ENCODE measurements around the gene RPIA. TPM values are rescaled to one million over a fixed set of nuclear protein-coding genes. Genes with fewer than 3 reads are reported as not detected.

The RPIA gene
- total and polyA plus RNA-seq, 9 of the 15 experiments (the other 6 are each of a cell fraction or from before 2014, with no cell fraction given) = 7.8 to 41.2 (median 25.8) TPM

DNA sequence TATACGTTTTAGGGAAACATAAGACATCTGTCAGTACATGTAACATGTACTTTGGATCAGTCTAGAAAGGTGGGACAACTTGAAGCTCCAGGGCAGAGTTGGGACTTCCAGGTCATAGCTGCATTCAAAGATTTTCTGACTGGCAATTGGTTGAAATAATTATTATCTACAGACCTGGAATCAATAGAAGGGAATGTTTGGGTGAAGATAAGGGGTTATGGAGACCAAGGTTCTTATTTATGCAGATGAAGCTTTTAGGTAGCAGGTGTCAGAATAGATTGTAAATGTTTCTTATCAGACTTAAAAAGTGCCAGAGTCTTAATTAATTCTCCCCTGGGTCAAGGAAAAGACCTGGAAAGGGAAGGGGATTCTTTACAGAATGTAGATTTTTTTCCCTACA lies 19.8 kb downstream of the RPIA start:
- Histone ChIP-seq H3K36me3 (ENCODE audit: control insufficient read depth, insufficient read depth, low read length) (no peaks in the 10 kb centered on the region), H3K79me2 (ENCODE audit: control insufficient read depth, insufficient read depth, low read length) (peaks cover 22% of the 10 kb centered on the region; the same call in 2 of the 3 replicates), H3K4me2 (ENCODE audit: insufficient read depth, low read length) (no peak overlapping the region), H2AFZ (ENCODE audit: low read depth, low read length) (no peak overlapping the region), H3K9me1 (ENCODE audit: control insufficient read depth, insufficient read depth, low read length) (no peaks in the 10 kb centered on the region), H3K27me3 (ENCODE audit: control insufficient read depth in 2 of 2, insufficient read depth in 2 of 2, low read length in 2 of 2) (no peaks in the 10 kb centered on the region), H3K4me1 (replicated peaks in 1 of 2; ENCODE audit: control insufficient read depth in 2 of 2, insufficient read depth in 2 of 2, low read length in 2 of 2) (no peaks in the 10 kb centered on the region; a peak in 2 of 5 replicates), H3K4me3 (no peak overlapping the region), H3K27ac (ENCODE audit: extremely low read depth, low read depth, low read length) (no peak overlapping the region), H3K9me3 (replicated peaks; ENCODE audit: control insufficient read depth, insufficient read depth, low read depth, low read length) (no peaks in the 10 kb centered on the region), H4K20me1 (replicated peaks; ENCODE audit: control insufficient read depth, insufficient read depth, low read length) (no peaks in the 10 kb centered on the region), H3K9ac (ENCODE audit: insufficient read depth in 1 of 2, low read depth in 2 of 2, low read length in 2 of 2) (no peak overlapping the region)
- no TSS peak for BruUV-seq (replicated peaks)
- in situ Hi-C loops (cut with MboI) (no loop called here), intact Hi-C loops (cut with micrococcal nuclease) (no loop called here)
- CTCF ChIA-PET (ENCODE audit: low intra/inter-chr PET ratio) = no interaction called here
- POLR2A ChIA-PET = interaction anchor here (0.6 to 1.3 kb wide), 6 partner anchors 13 to 83 kb away, joined by 3 to 8 read pairs (median 4); partner anchors contain the start of gene EIF2AK3
- ATAC-seq = peak; percentile 38
- no peak for FAIRE-seq
- 19% methylated on average over 1 of the region's 1 CpG for WGBS (ENCODE audit: insufficient coverage, low coverage, missing lambda C conversion rate)
- peak; percentile 55 for TF ChIP-seq CBFA2T2 (conservative IDR thresholded peaks at IDR 0.05)
- TF ChIP-seq DACH1 (IDR thresholded peaks at IDR 0.05; ENCODE audit: partially characterized antibody) = no peak
- peak; percentile 67 for TF ChIP-seq TEAD4 (IDR thresholded peaks at IDR 0.05; ENCODE audit: low read length)
- no peak for TF ChIP-seq TEAD4 (CRISPR knock-in tag; IDR thresholded peaks at IDR 0.05; ENCODE audit: borderline replicate concordance)
- TF ChIP-seq TCF3 (CRISPR knock-in tag; IDR thresholded peaks at IDR 0.05) = peak; percentile 44; the same call in 1 of the 2 replicates
- peak; percentile 76 for TF ChIP-seq CBFA2T3 (IDR thresholded peaks at IDR 0.05)
- TF ChIP-seq NFE2 (IDR thresholded peaks at IDR 0.05; ENCODE audit: low read depth) = no peak
- peak; percentile 70 for TF ChIP-seq TAL1 (IDR thresholded peaks at IDR 0.05)
- 0 out of 4 replicates have a peak, but pooled peaks of 1 of the 2 experiments have one; percentile 10 for TF ChIP-seq TRIM24 (IDR thresholded peaks at IDR 0.05)
- TF ChIP-seq NCOR1 (IDR thresholded peaks at IDR 0.05) = peak; percentile 42; the same call in 1 of the 2 replicates
- TF ChIP-seq GATAD2A (IDR thresholded peaks at IDR 0.05) = no peak
- TF ChIP-seq ARID1B (IDR thresholded peaks at IDR 0.05) = peak; percentile 52
- DNase-seq (ENCODE audit: extremely low read depth in 1 of 4, low spot score in 3 of 4) = peak in 1 of 4 experiments; percentile 19
